OCI-LY1 (cell line): ENCODE data around the gene THAP9.

Experiments
- EZH2 ChIP-seq: fragments of 200-600 bp; sonication (generic), shearing (Covaris generic); IDR thresholded peaks from 2 replicates; pipeline ENCODE4 v1.8.0; 2017; ENCODE audit warnings: borderline replicate concordance, mixed run types, mild to moderate bottlenecking, antibody characterized with exemption, low read length, moderate library complexity, mixed read lengths
- TF ChIP-seq, protein P1 (sequence below): fragments of 200-600 bp; sonication (generic), shearing (Covaris generic); IDR thresholded peaks from 2 replicates; pipeline ENCODE4 v1.5.1; 2017; ENCODE audit warnings: mild to moderate bottlenecking, antibody characterized with exemption, low read length, moderate library complexity, mixed read lengths

DNA sequence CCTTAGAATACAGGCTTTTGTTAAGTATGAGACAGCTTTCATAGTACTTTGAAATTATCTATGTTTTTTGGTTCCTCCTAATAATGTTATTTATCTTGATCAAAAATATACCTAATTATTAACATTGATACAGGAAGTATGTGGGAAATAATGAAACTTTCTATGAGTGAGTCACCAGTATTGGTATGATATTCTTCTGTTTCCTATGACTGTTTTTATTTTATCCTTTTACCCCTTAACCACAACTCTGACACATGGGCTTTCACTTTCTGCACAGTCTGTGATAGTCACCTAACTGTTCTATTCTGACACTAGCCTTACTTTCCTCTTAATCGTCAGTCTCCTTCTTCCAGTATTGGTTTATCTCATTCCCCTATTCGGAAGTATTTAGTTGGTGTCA, 4.7 kb downstream of the THAP9 start:
- no peak for TF ChIP-seq EZH2
- TF ChIP-seq, protein P1, sequence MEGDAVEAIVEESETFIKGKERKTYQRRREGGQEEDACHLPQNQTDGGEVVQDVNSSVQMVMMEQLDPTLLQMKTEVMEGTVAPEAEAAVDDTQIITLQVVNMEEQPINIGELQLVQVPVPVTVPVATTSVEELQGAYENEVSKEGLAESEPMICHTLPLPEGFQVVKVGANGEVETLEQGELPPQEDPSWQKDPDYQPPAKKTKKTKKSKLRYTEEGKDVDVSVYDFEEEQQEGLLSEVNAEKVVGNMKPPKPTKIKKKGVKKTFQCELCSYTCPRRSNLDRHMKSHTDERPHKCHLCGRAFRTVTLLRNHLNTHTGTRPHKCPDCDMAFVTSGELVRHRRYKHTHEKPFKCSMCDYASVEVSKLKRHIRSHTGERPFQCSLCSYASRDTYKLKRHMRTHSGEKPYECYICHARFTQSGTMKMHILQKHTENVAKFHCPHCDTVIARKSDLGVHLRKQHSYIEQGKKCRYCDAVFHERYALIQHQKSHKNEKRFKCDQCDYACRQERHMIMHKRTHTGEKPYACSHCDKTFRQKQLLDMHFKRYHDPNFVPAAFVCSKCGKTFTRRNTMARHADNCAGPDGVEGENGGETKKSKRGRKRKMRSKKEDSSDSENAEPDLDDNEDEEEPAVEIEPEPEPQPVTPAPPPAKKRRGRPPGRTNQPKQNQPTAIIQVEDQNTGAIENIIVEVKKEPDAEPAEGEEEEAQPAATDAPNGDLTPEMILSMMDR, result no peak
